GM21528 (cell line): ENCODE data around the gene ALPL.

Experiments used
- ATAC-seq: cut with Tn5 transposase; IDR thresholded peaks from one replicate; pipeline ENCODE4 v1.9.1; 2021; ENCODE audit warnings: mild to moderate bottlenecking, moderate library complexity; ENCODE audit not compliant: unreplicated experiment, low FRiP score

Gene ALPL

DNA sequence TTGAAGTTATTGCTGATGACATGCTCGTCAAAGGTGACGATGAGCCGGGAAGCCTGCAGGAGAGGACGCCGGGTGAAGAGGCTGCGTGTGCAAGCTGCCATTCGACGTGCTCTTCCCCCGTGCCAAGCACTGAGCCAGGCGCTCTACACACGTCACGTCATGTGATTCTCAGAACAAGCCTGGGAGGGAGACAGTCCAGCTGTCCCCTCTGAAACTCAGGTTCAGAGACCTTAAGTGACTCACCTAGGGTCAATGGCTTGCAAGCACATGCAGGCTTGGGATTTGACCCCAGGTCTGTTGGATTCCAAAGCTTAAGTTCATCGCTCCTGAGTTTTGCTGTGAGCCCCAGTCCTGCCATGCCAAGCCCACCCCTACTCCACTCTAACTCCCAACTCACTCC lies 102.8 kb downstream of the ALPL start:
- ATAC-seq, result no peak

DNA sequence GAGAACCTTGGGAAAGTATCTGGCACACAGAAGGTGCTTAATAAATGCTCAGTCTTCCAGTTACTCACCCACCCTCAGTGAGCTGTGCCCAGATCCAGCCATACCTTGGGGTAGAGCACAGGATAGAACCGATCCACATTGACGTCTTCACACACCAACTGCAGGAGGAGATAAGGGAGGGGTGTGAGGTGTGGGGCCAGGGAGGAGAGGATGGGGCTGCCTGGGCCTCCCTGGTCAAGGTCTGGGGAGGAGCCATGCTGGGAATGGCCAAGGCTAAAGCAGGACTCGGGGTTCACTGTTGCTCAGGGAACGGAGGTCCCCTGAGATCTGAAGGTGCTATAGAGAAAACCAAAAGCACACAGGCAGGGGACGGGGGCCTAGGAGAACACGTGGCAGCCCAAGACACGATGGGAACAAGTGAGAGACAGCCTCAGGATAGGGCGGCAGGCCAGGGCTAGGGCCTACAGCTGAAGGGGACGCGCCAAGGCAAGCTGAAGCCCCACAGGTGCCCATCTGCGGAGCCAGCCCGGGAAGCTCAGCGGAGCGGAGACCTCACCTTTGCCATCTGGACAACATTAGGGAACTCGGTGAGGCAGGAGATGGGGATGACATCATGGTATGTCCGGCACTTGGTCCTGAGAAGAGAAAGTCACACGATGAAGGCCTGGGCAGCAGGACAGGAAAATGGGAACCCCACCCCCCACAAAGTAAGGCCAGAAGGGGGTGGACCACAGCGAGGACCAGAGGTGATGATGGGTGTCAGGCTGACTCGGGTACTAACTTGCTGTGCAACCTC lies 104.0 kb downstream of the ALPL start:
- no peak for ATAC-seq

DNA sequence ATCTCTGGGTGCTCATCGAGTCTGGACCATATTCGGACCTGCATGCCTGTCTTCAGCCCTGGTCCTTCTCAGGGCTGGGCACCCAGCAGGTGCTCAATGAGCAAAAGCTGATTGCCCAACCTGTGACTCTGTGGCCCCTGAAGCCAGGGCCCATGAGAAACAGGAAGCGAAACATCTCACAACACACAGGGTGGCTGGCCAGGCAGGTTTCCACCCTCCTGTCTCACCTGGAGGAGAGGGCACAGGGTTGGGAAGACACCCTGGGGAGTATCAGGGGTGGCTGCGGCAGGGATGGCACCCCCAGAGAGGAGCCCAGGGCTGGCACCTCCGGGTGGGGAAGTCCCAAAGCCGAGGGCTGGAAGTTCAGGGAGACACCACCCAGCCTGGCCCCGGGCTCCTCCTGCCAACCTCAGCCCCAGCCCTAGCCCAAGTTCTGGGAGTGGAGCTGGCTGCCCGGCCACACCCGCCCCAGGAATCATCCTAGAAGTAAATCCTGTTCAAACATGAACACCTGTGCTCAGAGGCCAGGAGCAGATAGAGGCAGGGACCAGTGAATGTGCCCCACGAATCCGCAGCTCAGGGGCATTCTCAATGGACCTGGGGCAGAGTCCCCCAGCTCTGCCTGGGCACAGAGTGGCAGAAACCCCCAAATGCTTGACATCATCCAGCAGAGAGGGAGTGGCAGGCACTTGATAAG lies 105.3 kb downstream of the ALPL start:
- no peak for ATAC-seq

DNA sequence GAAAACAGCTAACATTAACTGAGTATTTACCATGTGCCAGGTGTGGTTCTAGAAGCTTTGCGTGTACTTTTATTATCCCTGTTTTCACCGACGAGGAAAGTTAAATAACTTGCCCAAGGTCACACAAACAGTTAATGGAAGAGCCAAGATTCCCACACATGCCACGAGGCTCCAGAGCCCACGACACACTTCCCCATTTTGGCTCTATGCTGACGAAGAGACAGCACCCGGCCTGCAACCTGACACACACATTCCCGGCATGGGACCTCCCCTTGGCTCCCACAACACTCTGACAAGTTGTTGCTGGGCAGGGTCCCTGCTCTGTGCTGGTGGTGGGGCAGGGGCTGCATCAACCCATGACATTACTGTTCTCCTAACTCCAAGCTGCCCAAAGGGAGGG lies 107.1 kb downstream of the ALPL start:
- ATAC-seq, result no peak

DNA sequence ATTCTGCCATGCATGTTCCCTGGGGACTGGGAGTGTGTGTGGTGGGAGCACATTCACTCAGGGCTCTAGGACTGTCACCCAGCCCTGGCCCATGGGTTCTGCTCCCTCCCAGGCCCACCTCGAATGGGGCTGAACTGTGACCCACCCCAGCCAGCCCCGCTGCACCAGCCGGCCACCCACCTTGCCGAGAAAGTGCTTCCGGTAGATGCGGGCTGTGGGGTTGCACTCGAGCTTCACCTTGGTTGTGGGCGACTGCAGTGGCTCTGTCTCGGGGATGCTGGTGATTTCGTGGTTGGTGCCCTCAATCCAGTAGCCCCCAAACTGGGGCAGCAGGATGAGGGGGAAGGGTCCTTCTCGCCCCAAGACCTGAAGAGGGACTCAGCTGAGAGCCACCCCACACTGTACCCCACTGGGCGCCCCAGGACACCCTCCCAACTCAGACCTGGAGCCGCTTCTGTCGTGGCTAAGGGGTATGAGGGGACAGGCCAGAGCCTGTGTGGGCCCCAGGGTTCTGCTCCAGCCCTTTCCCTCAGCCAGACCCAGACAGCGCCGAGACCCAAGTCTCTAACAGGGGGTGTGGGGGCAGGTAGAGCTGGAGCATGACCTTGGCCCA lies 108.0 kb downstream of the ALPL start:
- no peak for ATAC-seq

DNA sequence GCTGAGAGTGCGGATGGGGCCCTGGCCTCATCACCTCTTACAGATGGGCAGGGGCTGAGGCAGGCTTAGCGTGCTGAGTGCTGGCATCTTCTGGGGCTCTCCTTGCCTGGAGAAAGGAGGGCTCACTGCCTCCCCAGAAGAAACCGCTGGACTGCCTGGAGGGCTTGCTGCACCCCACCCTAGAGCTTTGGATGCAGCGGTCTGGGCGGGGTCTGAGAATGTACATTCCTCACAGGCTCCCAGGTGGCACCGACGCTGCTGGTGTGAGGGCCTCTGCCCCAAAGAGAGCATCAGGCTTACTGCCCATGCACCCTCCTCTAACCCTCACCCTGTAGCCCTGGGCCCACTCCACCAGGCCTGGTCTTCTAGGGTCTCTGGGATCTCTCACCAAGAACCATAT lies 108.8 kb downstream of the ALPL start:
- no peak for ATAC-seq

DNA sequence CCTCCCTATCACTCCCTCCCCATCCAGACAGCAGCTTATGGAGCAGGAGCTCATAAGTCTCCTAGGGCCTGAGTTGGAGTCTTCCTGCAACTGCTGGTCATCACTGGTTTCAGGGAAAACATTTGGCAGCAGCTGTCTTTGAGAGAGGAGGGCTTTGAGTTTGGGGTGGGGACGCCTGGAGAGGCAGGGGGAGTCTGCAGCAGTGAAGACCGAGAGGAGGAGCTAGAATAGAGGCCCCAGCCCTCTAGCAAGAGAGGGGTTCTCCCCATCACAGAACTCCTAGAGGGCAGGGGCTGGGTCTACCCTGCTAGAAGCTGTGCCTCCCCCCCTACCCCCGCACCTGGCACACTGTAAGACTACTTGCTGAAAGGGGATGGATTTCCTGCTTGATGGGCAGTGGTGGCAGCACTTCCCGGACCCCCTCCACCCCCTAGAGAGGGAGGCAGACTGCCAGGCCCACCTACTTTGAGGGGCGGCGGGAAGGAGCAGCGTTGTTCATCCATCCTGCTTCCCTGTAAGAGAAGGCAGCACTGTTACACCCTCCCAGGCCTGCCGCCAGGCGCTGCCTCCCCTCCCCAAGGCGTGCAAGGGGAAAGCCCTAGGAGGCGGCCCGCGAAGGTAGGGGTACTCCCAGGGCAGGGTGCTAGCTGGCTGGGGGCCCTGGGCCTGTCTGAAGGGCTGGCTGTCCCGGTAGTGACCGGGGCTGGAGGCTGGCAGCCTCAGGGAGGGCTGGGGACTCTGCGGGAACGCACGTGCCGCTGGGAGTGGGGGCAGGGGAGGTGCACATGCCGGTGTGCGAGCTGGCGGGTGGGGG lies 109.5 kb downstream of the ALPL start:
- ATAC-seq, result no peak

DNA sequence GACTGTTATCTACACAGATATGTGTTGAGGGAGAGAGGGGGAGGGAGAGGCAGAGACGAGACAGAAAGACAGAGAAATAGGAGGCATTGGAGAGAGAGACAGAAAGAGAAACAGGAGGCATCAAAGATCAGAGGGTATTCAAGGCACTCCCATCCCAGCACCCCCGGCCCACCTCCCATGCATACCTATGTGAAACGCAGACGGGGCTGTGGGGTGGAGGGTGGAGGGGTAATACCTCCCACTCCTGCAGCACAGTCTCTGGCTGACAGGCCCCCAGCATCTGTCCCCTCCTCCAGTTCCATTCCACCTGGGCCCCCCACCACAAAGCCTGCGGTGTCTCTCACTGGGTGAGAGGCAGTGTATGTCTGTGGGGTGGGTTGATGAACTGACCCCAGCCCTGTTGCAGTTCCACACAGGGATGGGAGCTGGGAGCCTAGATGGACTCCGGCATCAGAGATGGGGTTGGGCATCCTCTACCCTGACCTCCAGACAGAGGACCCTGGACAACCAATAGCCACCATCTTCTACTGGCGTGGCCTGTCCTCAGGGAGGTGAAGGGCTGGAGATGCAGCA lies 110.2 kb downstream of the ALPL start:
- no peak for ATAC-seq

DNA sequence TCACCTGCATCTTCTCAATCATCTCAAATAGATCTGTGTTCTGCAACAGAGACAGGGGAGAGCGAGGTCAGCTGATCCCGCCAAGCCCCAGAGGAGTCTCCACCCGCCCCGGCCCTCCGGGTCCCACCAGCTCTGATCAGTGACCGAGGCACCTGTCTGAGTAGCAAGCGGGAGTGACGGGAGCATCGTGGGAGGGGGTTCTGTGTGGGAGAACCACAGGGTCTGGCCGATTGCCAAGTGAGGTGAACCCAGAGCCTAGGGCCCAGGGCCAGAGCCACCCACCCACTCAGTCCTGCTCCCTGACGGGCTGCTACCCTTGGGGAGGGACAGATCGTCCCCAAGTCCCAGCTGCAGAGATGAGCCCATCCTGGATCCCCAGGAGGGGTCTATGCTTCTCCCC lies 110.8 kb downstream of the ALPL start:
- no peak for ATAC-seq

DNA sequence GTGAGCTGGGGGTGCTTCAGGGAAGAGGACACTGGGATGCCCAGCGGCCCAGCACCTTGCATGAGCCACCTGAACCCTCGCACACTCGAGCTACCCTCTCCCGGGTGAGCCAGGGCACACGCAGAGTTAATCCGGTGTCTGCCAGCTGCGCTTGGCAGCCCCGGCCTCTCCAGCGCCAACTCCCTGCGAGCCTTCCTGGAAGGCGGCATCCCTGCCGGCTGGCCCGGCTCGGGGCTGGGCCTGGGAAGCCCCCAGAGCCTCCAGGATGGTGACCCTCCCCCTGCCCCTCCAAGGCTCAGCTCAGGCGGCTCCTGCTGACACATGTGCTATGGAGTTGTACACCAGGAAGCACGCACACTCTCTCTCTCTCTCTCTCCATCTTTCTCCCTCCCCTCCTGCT lies 111.3 kb downstream of the ALPL start:
- ATAC-seq, result no peak

DNA sequence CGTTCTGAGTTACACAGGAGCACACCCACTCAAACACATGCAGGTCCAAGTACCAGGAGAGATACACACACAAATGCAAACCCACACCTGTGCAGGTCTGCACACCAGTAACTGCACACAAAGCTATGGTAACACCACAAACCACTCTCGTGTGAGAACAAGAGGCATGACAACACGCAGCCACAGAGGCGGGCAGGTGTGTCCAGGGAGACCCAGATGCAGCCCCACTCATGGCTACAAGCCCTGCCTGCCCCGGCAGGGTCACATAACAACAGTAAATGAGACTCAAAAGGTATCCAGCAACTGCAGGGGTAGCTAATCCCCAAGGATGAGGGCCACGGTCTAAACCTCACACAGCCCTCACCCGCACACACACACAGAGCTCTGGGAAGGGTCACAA lies 111.8 kb downstream of the ALPL start:
- no peak for ATAC-seq

DNA sequence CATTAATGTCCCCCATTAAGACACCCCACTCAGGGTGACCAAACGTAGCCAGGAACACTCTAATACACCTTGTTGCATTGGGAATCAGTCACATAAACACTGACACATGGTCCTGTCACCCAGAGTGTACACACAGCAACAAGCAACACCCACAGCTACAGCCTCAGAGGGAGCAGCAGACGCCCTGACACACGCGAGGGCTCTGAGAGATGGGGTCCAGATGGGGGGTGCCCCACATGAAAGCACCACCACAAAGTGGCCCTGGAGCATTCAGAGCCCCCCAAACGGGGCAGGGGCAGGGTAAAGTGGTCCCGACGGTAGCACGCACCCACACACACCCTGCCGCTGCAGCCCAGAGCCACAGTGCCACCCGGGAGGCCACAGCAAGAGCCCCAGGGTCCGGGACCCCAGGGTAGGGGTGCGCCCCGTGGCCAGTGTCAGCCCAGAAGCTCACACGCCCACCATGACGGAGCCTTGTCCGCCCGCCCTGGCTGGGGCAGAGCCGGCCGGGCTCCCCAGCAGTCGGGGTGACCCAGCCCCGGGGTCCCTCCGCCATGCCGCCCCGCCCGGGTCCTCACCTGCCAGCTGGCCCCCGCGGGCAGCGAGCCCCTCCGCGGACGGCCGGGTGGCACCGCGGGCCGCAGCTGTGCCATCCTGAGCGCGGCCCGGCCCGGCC lies 112.7 kb downstream of the ALPL start:
- no peak for ATAC-seq

DNA sequence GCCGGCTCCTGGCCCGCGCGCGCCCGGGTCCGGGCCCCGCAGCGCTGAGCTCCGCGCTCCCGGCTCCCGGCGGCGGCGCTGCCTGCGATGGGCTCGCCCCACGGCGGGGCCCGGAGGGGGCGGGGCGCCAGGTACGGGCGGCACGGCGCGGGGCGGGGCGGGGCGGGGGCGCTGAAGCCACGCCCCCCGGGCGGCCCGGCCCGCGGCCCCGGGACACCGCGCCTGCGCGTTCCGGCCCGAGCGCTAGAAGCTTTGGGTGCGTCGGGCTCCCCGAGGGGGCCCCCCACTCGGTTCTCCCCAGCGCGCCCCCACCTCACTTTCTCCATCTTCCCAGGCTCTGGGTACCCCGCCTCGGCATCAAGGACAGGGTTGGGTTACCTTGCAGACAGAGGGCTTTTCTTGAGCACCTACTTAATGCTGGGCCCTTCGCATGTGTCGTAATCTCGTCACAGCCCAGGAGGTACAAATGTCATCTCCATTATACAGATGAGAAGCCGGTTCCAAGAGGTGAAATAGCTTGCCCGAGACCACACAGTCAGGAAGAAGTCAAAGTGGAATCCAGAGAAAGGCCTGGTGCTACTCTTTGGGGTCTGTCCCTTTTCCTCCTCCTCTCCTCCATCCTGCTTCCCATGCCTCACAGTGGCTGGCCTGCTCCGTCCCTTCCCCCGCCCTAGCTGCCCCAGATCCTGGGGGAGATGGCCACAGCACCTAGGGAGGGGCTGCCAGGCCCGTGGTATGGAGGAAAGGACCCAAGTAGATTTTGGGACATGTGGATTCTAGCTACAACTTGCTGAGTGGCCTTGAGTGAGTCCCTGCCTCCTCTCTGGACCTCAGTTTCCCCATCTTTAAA lies 113.5 kb downstream of the ALPL start:
- ATAC-seq, result no peak

DNA sequence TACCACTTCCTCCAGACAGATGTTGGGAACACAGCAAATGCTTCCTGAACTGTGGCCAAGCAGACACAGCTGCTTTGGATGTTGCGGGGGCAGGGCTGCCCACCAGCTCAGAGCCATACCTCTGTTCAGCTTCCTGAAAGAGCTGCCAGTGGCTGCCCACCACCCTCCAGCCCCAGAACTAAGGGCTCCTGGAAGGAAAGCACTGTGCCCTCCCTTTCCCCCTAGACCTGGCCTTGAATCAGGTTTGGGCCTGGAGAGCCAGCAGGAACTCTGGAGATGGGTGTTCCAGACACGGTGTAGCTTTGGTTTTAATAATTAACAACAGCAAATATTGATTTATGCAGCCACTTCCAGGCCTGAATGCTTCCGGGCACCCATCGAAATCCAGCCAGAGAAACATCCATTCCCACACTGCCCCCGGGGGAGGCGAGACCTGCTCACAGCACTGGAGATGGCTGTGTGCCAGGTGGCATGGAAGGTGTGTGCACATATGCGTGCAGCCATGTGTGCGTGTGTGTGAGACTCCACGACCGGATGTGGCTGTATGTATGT lies 114.3 kb downstream of the ALPL start:
- no peak for ATAC-seq

DNA sequence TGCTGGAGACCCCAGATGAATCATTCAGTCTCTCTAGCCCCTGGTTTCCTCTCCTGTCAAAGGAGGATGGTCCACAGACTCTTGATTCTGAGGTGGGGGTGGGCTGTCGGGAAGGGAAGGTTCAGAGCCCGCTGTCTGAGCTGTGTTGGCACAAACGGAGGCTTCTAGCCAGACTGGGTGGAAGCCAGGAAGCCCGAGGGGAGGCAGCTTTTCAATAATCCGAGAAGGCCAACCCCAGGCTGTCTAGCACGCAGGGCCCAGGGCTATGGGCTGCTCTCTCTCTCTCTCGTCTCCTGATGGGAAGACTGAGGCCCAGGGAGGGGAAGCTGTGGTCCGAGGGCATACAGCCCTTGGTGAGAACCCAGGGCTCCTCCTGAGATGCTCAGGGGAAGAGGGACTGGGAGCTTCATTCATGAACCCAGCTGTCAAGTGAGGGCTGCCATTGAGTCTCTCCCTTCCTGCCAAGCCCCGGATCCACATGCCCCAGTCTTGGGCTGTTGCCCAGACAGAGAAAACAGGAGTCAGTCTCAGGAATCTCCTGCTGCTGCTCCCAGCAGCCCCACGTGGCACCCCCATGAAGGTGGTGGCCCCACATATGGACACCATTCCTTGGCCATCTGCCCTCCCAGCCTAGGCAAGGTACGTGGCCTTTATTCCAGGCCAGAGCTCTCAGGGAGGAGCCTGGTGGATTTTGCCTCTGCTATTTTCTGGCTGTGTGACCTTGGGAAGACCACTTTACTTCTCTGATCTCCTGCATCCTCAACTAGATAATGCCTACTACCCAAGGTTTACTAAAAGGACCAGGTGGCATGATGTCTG lies 115.6 kb downstream of the ALPL start:
- ATAC-seq, result no peak

DNA sequence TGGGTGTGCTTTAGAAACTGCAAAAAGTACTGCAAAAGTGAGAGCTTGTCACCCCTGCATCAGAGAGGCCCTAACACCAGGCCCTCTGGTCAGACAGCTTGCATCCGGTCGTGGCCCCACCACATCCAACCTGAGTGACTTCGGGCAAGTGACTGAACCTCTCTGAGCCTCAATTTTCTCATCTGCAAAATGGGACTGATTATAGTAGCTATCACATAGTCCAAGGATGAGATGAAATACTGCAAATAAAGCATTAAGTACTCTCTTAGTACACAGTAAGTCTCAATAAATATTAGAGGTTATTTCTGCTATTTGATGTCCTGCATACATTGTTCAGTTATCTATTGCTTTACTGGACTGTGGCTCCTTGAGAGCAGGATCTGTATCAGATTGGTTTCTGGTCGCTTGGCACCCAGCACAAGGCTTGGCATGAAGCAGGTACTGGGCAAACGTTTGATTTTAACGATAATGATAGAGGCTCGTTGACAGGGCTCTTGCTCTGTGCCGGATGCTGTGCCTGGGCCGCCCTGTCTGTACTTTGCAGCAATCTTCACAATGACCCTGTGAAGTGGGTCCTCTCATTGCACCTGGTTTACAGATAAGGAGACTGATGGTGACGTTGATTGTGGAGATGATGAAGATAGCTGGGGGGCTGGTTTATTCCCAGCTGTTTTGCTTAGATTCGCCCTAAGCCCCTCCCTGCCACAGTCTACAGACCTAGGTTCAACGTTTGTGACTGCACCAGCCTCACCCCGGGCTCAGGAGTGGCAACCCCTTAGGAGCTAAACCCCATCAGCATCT lies 116.4 kb downstream of the ALPL start:
- ATAC-seq, result no peak

DNA sequence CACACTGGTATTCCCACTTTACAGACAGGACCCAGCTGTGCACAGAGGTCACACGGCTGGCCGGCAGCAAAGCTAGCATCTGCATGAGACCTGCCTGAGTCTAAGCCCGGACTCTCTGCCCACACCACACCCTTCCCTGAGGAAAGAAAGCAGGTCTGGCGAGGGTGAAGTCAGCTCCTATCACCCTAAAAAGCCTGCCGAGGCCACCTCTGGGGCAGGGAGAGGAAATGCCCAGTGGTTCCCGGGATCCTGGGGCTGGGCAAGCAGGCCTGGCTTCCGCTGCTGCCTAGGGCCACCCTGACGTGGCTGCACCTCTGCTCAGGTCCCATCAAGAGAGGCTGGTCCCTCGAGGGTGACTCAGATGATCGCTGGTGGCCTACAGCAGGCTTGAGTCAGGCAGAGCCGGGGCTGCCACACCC lies 117.7 kb downstream of the ALPL start:
- no peak for ATAC-seq
